Stimulated activated CD8-positive, alpha-beta memory T cell treated with anti-CD3 and anti-CD28 coated beads, Interleukin-4, amount 100 ng/mL, for 4 hours (primary cell): ENCODE data around the gene PHB1.

Experiments used
- DNase-seq, 2 donors: peaks; one replicate each; pipeline ENCODE4 v3.0.0-alpha.2; 2020; ENCODE audit warnings: low read depth in 2 of 2, low spot score in 1 of 2

Gene PHB1

GRCh38 chr17:49414622-49415350 is at the start of gene PHB1:
Gene PHB1, minus strand, starts transcription at chr17:49414882. Its CDS starts 1,618 bp downstream, at chr17:49413264.
- peak; percentile 86 to 90 for DNase-seq

GRCh38 chr17:49464049-49464448 is 49.4 kb upstream of the PHB1 start:
- DNase-seq: no peak

GRCh38 chr17:49461580-49461979 is 46.9 kb upstream of the PHB1 start:
- DNase-seq: no peak

- no peak for DNase-seq
These were observed 45.7 kb upstream of the PHB1 start for GRCh38 chr17:49460401-49460800.

GRCh38 chr17:49459401-49459984 is 44.8 kb upstream of the PHB1 start:
- DNase-seq: no peak

GRCh38 chr17:49457564-49458535 is 43.2 kb upstream of the PHB1 start:
- no peak for DNase-seq

GRCh38 chr17:49456183-49456965 is 41.7 kb upstream of the PHB1 start:
- no peak for DNase-seq

- DNase-seq: no peak
These were observed 40.7 kb upstream of the PHB1 start for GRCh38 chr17:49455272-49455861.

GRCh38 chr17:49454050-49454449 is 39.4 kb upstream of the PHB1 start:
- DNase-seq: no peak

- DNase-seq: no peak
These were observed 38.0 kb upstream of the PHB1 start for GRCh38 chr17:49452661-49453060.

- DNase-seq: no peak
These were observed 37.5 kb upstream of the PHB1 start for GRCh38 chr17:49452201-49452600.

GRCh38 chr17:49450735-49451134 is 36.1 kb upstream of the PHB1 start:
- DNase-seq: no peak

GRCh38 chr17:49450181-49450580 is 35.5 kb upstream of the PHB1 start:
- DNase-seq: no peak

- DNase-seq: no peak
These were observed 33.1 kb upstream of the PHB1 start for GRCh38 chr17:49447628-49448302.

- no peak for DNase-seq
These were observed 30.9 kb upstream of the PHB1 start for GRCh38 chr17:49445591-49445990.

- no peak for DNase-seq
These were observed 29.7 kb upstream of the PHB1 start for GRCh38 chr17:49444384-49444783.

GRCh38 chr17:49443862-49444261 is 29.2 kb upstream of the PHB1 start:
- no peak for DNase-seq

GRCh38 chr17:49442041-49442440 is 27.4 kb upstream of the PHB1 start:
- no peak for DNase-seq

GRCh38 chr17:49441578-49441977 is 26.9 kb upstream of the PHB1 start:
- no peak for DNase-seq

GRCh38 chr17:49440581-49440980 is 25.9 kb upstream of the PHB1 start:
- DNase-seq: no peak
